GM19397 (cell line): Measurements from ENCODE around the gene IFNGR1.
A peak's percentile ranks its signal among the peaks of the same experiment; 100 is the strongest.
"Not testable (repeated sequence)": the region's sequence is repeated elsewhere in the genome, so short reads cannot be mapped to it uniquely, and the experiment has no call there.

ENCODE experiments used
- ATAC-seq: cut with Tn5 transposase; IDR thresholded peaks from one replicate; pipeline ENCODE4 v1.9.1; 2021; ENCODE audit warnings: mild to moderate bottlenecking, moderate library complexity; ENCODE audit not compliant: unreplicated experiment

The IFNGR1 gene

GRCh38 chr6:137218917-137219663, at the start of gene IFNGR1:
TSS of gene IFNGR1 (minus strand) at chr6:137219385. CDS start at chr6:137219327, 58 bp downstream.
- peak; percentile 95 for ATAC-seq

GRCh38 chr6:137268911-137269310, 49.7 kb upstream of the IFNGR1 start:
- ATAC-seq, result no peak

- ATAC-seq, result no peak
Measured at GRCh38 chr6:137266309-137266586, 47.1 kb upstream of the IFNGR1 start.

DNA sequence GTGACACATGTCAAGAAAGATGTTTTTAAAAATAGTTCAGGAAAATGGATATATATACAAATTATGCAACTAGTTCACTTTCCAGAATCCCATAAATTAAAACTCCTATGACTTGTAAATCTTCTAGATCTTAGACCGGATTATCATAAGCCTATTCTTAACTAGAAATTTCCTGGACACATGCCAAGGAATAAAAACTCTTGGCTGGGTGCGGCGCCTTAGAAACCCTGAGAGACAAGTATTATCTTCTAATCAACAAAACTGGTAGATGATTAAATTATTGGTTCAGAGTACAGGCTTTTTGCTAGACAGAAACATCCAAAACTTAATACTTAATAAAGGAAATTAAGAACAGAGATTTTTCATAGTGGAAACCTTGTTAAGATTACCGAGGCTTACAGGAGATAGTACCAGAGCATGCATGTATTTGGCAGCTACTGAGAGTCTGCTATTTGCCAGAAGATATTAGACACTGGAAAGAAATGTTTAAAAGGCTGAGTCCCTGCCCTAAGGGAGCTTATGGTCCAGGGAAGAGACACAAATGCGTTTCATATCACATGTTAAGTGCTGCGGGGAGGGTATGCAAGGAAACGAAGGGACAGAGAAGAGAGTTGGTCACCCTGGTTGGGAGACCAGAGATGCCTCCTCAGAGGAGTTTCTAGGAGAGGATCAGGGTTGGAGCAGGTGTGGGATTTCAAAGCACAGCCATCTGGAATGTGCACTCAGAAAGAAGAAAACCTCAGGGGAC, 46.5 kb upstream of the IFNGR1 start:
- ATAC-seq, result no peak

GRCh38 chr6:137264311-137265075, 45.3 kb upstream of the IFNGR1 start:
- ATAC-seq, result no peak

GRCh38 chr6:137261761-137262160, 42.6 kb upstream of the IFNGR1 start:
- ATAC-seq, result no peak

DNA sequence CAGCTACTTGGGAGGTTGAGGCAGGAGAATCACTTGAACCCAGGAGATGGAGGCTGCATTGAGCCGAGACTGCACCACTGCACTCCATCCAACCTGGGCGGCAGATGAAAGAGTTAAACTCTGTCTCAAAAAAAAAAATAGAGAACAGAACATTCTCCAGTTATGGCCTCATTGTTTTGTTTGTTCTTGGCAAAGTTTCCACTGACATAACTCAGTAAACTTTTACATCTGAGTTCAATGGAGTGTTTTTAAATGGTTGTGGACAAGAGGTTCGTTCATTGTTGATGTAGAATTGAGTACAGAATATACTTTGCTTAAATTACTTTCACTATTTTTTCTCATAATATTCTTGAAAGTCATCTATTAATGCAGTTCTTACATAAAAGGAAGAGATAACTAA, 42.2 kb upstream of the IFNGR1 start:
- no peak for ATAC-seq

DNA sequence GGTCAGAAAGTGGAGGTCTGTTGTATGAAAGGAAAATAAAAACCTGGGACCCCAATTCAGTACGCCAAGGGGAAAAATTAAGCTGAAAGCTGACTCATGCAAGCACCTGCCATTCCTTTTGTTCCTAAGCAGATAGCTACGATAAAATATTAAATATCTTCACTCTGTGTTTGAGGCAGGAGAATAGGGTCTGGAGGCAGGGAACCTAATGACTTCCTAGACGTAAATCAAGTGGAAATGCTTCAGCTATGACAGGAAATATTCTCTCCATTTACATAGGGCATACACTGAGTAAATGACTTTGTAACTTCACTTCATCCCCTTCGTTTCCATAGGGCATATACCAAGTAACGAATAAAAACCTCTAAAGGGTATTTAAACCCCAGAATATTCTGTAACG, 41.0 kb upstream of the IFNGR1 start:
- no peak for ATAC-seq

- ATAC-seq, result no peak
Measured at GRCh38 chr6:137259349-137259748, 40.2 kb upstream of the IFNGR1 start.

GRCh38 chr6:137258170-137258569, 39.0 kb upstream of the IFNGR1 start:
- no peak for ATAC-seq

GRCh38 chr6:137256350-137257103, 37.3 kb upstream of the IFNGR1 start:
- no peak for ATAC-seq

- ATAC-seq, result no peak
Measured at GRCh38 chr6:137254966-137255365, 35.8 kb upstream of the IFNGR1 start.

DNA sequence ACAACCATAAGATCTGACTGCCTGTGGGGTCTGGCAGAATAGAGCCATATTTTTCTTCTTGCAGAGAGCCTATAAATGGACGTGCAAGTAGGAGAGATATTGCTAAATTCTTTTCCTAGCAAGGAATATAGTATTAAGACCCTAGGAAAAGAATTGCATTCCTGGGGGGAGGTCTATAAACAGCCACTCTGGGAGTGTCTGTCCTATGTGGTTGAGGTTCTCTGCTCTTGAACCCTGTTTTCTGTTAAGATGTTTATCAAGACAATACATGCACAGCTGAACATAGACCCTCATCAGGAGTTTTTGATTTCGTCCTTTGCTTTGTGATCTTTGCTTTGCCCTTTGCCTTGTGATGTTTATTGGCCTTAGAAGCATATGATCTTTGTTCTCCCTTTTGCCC, 35.2 kb upstream of the IFNGR1 start:
- ATAC-seq, result not testable (repeated sequence)

GRCh38 chr6:137248702-137249101, 29.5 kb upstream of the IFNGR1 start:
- no peak for ATAC-seq

DNA sequence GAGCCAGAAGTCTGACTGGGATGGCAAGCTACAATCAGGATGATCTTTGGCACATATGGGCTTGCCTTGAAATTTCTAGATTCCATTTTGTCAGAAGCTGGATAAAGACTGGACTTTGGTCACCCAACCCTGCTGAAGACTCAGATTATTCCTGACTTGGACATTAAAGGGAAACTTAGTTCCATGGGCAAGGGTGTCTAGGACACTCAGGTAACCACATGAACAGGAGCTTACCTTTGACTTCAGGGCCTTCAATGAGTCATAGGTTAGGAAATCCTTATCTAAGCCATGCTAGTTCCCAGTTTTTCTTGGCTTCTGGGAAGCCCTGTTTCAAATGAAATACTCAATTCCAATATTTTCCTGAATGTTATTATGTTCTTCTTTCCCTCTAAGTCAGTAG, 28.5 kb upstream of the IFNGR1 start:
- ATAC-seq, result no peak

GRCh38 chr6:137246791-137247202, 27.6 kb upstream of the IFNGR1 start:
- no peak for ATAC-seq

- no peak for ATAC-seq
Measured at GRCh38 chr6:137246164-137246563, 27.0 kb upstream of the IFNGR1 start.

DNA sequence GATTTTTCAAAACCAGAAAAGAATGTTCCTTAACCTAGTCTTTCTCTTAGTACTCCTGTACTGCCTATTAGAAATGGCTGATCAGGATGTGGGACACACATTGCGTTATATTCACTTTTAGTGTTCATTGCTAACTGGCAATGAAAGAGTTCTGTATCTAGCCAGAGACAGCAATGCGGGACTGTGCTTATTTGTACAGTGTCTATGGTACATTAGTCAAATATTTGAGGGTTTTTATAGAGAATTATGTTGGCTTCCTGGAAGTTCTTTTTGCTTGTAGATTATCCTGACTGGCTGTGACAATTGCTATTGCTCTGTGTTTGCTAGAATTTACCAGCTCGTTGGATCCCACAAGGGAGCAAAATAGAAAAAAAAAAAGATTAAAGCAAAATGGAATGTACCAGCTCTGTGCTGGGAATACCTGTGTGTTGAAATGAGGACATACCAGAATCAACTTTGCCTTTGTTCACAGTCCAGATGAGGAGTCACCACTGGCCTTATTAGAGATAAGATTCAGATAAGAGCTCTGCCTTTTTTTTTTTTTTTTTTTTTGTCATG, 22.4 kb upstream of the IFNGR1 start:
- ATAC-seq, result no peak

GRCh38 chr6:137240168-137240567, 21.0 kb upstream of the IFNGR1 start:
- ATAC-seq, result no peak

DNA sequence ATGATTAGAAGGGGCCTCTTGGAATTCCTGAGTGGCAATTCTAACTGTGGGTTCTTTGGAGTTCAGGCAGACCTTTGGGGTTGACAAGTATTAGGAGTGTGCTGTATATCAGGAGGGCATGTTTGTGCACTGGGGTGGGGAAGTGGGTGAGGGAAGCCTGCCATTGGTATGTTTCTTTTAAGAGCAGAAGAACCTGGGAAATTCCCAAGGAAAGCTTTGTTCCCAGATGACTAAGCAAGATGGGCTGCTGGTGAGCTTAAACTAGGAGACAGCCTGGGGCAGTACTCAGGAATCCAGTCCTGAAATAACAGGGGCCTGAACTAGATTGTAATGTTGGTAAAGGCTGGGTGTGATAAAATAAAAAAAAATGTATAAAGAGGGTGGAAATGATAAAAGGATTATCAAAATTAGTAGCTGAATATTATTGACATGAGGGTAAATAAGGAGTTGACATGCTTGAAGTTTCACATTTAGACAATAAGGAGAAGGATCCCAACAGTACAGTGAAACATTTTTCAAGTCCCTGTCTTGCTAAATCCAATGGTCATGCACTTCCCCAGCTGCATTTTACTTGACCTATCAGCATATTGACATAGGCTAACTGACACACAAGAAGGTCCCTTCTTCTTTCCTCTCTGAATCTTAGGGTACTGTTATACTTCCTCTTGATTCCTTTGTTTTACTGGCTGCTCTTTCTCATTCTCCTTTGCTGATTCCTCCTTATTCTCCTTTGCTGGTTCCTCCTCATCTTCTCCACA, 18.4 kb upstream of the IFNGR1 start:
- ATAC-seq, result no peak
